ENCODE measurements around the gene RARA.

RARA gene

DNA sequence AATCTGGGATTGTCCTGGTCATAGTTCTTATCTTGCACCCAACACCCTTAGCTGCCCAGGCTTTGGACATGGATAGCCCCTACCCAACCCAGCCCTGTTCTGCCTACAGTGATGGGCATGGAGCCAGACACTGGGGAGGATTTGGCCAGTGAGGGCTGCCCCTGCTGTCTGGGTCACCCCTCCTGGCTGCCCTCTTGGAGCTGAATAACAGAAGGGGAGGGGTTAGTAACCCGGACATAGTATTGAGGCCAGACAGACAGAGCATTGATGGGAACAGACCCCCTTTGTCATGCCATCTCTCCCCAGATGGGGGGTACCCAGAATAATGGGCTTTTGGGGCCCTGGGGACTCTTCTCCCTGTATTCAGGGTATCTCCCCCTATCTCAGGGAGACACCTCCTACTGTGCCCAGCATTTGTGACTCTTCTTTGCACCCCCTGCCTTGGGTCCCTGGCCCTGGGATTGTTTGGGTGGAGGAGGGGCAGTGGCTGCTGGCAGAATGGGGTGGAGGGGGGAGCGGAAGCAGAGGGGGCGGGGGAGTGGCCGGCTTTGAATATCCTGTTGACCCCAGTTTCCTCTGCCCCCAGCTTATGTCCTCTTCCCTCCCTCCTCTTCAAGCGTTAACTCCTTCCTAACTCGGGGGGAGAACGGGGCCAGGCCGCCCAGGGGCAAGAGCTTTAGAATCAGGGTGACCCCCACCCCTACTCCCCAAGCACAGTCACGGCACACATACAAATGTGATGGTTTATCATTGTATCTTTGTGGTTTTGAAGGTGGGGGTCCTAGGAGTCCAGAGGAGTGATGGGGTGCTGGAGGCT, 38.5 kb downstream of the RARA start:
- DNase-seq = no peak

DNA sequence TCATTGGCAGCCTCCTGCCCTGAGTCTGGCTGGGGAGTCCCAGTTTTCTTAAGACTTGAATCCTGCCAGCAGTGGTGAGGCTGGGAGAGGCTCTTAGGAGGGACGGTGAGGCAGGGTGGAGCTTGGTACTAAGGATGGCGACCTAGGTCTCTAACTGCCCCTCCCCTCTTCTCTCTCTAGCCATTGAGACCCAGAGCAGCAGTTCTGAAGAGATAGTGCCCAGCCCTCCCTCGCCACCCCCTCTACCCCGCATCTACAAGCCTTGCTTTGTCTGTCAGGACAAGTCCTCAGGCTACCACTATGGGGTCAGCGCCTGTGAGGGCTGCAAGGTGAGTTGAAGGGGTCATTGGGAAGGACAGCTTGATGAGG, 39.1 kb downstream of the RARA start:
- no peak for DNase-seq

DNA sequence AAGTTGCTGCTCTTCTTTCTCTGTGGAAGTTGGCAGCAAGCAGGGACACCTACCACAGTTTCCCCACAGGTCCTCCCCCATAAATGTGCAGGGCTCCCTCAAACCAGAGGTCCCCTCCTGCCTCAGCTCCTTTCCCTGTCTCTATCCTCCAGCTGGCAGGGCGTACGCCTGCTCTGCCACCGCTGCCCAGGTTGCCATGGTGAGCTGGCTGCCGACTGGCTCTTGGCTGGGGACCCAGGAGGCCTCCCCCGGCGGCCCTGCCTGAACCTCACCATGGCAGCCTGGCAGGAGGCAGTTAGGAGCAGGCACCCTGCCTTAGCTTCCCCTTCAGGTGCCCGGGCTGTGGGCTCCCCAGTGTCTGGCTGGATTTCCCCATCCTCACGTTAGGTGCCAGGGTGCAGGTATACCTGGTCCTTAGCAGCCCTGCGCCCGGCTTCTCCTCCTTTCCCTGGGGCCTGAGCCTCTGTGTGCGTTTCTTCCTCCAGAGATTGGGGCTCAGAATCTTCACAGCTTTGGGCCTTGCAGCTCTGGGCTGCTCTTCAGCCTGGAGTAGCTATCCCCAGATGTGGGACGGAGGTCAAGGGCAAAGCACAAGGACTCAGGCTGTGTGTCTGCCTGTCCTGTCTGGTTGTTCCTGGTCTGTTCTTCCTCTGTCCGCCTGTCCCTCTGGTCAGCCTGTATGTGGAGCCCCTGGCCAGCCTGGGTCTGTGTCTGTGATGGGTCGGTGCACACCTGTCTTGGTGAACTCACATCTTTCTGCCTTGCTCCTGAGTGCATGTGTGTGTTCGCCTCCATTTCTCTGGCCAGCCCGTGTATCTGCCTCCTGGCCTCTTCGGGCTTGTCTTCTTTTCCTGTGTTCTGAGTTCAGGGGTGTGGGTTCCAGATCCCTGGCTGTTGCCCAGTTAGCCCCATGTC, 39.8 kb downstream of the RARA start:
- DNase-seq = peak; percentile 72

DNA sequence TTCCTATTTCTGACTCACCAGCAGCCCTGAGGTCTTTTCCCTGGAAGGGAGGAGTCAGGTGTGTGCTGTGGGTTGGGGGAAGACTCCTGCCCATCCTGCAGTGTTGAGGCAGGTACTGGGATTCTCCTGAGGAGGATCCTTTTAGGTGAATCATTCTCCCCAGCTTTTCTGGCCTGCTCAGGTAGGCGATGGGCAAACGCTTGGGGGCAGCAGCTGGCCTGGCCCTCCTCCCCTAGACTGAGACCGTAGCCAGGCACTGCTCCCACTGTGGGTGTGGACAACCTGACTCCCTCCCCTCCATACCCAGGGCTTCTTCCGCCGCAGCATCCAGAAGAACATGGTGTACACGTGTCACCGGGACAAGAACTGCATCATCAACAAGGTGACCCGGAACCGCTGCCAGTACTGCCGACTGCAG, 40.5 kb downstream of the RARA start:
- no peak for DNase-seq

DNA sequence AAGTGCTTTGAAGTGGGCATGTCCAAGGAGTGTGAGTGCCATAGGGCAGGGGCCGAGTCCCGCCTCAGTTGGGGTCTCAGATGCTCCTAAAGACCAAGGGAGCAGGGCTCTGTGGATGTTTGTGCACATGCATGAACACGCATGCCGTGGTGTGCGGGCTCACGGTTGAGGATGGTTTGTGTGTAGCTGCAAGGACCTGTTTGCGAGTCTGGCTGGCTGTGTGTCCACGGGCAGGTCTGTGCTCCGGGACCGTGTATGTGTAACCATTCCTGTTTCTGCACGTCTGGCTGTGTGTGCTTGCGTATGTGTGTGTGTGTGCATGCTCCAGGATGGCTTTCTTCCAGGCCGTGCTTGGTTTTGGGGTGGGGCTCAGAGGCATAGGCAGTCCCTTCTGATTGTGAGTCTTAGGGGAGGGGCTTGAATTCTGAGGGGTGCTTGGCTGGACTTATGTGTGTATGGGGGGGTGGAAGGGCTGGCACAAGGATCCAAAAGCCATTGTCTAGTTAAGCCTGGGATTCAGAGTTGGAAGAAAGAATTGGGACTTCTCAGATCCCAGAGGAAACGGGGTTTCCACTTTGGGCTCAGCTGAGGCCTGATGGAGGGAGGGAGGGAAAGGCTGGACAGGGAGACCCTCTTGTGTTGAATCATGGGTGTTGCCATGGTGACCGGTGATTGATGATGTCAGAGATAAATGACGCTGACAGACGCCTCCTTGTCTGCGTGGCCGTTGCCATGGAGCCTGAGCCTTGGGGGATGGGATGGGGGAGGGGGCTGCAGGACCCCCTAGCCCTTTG, 41.1 kb downstream of the RARA start:
- DNase-seq = peak; percentile 2

DNA sequence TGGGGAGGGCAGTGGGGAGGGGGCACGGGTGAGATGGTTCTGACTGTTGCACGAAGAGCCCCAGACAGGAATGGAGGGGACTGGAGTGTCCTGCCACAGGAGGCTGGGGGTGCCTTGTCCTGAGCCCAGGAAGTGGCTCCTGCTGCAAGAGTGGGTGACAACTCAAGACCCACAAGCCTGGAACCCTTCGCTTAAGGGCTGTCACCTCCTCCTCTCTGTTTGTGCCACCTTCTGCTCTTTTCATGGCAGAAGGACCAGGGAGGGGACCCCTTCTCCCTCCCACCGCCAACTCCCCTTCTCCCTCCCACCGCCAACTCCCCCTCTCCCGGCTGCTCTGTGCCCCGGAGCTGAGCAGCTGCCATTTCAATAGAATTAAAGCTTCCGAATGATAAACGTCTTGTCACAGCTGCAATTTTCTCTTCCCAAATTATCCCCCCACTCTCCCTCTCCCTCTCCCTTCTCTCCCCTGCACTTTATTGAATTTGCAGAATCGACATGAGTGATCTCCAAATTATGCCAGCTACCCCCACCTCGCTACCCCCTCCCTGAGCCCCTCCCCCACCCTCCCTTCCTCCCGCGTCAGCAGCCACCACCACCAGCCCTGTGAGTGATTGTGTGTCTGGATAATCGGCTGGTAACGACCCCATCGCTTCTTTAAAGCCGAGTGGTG, 41.8 kb downstream of the RARA start:
- peak; percentile 54 for DNase-seq

DNA sequence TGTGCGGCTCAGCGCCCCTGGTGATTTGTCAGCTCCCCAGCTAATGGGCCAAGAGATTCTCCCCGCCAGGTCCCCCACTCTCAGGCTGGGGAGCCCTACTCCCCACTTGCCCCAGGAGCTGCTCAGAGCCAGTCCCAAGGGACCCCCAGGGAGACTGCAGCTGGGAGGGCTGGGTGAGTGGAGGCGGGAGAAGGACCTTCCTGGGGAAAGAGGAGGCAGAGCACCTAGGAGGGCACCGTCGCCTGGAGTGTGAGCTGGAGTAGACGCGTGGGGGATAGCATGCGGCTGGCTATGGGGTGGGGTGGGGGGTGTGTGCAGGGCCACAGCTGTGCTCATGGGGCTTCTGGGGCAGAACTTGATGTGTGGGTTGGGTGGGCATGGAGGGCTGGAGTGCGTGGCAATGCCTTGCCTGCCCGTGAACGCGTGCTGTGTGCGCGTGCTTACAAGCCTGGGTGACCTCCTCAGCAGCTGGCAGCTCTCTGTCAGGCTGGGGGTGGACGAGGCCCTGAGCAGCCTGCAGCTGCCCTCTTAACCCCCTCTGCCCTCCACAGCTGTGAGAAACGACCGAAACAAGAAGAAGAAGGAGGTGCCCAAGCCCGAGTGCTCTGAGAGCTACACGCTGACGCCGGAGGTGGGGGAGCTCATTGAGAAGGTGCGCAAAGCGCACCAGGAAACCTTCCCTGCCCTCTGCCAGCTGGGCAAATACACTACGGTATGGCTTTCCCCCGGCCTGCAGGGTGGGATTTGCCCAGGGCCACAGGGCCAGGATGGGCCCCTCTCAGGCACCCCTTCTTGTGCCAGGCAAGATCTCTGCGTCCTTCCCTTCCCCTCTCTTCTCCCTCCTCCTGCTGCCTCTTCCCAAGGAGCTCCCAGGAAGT, 42.6 kb downstream of the RARA start:
- peak; percentile 49 for DNase-seq

DNA sequence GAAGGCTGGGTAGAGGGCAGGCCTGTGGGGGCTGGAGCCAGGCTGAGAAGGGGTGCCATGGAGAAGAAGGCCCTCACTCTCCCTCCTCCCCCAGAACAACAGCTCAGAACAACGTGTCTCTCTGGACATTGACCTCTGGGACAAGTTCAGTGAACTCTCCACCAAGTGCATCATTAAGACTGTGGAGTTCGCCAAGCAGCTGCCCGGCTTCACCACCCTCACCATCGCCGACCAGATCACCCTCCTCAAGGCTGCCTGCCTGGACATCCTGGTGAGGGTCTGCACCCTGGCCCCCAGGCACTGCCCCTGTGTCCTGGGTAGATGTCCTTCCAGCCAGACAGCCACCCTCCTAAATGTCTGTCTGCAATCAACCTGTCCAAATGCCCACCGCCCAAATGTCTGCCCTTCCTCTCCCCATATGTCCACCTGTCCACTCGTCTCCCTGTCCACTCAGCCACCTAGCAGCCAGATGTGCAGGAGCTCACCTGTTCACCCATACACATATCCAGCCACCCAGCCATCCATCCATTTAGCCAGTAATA, 43.3 kb downstream of the RARA start:
- DNase-seq = no peak

DNA sequence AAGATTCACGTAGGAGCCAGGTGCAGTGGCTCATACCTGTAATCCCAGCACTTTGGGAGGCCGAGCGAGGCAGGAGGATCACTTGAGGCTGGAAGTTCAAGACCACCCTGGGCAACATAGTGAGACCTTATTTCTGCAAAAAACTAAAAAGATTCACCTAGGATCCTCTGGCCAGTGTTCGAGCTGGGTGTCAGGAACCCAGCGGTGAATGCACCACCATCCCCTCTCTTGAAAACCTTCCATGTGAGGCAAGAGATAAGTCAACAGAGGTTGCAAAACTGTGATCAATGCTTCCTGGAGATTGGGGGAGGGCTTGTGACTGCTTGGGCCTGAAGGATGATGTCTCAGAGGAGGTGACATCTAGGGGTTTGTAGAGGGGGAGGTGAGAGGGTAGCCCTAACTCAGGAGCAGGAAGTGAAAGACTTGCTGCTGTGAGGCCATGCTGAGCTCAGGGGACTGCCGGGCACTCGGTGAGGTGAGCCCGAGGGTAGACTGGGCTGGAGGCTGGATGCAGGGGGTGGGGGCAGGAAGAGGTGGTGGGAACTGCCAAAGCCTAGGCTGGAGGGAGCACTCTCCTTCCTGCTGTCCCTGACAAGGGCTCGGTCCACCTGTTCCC, 43.9 kb downstream of the RARA start:
- no peak for DNase-seq

DNA sequence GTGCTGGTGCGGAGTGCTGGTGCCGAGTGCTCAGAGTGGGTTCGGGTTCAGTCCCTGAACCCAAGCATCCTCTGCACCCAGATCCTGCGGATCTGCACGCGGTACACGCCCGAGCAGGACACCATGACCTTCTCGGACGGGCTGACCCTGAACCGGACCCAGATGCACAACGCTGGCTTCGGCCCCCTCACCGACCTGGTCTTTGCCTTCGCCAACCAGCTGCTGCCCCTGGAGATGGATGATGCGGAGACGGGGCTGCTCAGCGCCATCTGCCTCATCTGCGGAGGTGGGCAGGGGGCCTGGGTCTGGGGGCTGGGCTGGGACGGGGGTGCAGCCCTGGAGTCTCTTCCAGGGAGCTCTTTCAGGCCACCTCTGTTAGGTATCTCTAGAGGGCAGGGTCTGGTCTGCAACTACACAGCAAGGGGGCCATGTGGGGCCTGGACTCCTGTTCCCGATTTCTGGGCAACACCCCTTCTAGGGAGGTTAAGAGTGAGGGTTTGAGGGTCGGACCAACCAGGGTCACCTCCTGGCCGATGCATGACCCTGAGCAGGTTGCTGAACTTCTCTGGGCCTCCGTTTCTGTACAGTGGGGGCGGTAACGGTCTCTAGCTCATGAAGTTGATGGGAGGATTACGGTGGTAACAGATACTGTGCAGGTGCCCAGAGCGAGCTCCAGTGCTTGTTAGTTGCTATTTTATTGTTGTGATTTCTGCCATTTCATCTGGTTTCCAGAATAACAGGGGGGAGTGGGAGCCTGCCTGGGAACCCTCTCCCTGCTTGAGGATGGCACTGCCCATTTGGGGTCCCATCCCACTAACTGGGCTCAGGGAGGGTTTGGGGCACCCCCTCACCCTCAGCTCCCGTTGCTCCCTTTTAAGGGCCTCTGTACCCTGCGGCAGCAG, 45.5 kb downstream of the RARA start:
- DNase-seq = no peak

DNA sequence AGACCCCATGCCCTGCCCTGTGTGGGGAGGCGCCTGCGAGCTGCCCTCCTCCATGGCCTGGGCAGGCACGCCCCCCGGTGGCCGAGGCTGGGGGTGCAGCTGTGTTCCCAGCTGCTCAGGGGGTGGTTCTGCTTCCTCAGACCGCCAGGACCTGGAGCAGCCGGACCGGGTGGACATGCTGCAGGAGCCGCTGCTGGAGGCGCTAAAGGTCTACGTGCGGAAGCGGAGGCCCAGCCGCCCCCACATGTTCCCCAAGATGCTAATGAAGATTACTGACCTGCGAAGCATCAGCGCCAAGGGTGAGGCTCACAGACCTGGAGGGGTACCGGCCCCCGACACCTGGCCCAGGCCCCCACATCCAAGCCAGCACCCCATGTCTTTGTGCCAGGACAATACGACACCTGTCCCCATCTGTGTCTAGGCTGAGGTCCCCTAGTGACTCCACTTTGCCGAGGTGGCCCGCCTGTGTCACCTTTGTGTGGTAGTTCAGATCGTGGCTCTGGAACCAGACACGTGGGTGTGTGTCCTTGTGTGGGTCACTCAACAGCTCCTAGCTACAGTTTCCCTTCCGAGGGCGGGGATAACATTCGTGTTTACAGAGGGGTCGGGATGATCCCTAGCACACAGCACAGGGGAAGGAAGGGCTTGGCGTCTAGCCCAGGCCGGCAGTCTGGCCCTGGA, 46.3 kb downstream of the RARA start:
- DNase-seq = peak; percentile 21

DNA sequence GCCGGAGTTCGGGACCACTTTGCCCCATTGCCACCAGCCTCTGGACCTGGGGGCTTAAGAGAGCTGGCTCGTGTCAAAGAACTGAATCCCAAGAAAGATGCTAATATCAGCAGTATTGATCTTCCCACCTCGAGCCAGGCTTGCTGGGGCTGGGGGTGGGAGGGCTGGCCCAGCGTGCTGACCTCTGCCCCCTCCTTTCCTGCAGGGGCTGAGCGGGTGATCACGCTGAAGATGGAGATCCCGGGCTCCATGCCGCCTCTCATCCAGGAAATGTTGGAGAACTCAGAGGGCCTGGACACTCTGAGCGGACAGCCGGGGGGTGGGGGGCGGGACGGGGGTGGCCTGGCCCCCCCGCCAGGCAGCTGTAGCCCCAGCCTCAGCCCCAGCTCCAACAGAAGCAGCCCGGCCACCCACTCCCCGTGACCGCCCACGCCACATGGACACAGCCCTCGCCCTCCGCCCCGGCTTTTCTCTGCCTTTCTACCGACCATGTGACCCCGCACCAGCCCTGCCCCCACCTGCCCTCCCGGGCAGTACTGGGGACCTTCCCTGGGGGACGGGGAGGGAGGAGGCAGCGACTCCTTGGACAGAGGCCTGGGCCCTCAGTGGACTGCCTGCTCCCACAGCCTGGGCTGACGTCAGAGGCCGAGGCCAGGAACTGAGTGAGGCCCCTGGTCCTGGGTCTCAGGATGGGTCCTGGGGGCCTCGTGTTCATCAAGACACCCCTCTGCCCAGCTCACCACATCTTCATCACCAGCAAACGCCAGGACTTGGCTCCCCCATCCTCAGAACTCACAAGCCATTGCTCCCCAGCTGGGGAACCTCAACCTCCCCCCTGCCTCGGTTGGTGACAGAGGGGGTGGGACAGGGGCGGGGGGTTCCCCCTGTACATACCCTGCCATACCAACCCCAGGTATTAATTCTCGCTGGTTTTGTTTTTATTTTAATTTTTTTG, 47.1 kb downstream of the RARA start:
- no peak for DNase-seq

DNA sequence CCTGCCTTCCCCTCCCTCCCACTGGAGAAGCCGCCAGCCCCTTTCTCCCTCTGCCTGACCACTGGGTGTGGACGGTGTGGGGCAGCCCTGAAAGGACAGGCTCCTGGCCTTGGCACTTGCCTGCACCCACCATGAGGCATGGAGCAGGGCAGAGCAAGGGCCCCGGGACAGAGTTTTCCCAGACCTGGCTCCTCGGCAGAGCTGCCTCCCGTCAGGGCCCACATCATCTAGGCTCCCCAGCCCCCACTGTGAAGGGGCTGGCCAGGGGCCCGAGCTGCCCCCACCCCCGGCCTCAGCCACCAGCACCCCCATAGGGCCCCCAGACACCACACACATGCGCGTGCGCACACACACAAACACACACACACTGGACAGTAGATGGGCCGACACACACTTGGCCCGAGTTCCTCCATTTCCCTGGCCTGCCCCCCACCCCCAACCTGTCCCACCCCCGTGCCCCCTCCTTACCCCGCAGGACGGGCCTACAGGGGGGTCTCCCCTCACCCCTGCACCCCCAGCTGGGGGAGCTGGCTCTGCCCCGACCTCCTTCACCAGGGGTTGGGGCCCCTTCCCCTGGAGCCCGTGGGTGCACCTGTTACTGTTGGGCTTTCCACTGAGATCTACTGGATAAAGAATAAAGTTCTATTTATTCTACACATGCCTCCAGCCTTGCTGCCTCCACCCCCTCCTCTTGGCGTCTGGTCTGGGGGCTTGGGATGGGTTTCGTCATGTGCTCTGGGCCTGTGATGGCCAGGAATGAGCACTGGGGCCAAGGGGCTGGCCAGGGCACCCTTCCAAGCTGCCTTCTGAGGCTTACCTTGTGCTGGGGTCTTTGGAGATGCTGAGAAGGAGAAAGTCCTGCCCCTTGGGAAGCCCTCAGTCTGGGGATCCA, 48.3 kb downstream of the RARA start:
- no peak for DNase-seq

DNA sequence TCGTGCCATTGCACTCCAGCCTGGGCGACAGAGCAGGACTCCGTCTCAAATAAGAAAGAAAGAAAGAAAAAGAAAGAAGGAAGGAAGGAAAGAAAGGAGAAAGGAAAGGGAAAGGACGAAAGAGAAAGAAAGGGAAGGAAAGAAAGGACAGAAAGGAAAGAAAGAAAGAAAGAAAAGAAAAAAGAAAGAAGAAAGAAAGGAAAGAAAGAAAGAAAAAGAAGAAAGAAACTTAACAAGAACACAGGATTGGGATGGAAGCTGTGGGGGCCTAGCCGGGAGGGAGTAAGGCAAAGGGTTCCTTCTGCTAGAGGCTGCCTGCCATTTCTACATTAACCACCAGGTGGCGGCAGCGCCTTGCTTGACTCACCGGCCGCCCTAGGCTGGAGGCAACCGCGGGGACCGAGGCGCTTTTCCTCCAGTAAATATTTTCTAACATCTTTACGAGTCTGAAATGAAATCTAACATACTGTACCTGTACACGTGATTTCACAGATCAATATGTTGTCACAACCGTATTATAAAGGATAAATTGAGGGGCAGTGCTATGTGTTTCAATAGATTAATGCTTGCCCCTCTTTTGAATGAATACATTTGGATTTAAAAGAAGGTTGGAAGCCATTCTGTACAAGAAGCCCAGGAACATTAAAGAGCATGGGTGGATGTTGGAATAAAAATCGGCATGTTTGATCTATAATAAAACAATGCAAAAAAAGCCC, 49.5 kb downstream of the RARA start:
- DNase-seq = peak; percentile 76

DNA sequence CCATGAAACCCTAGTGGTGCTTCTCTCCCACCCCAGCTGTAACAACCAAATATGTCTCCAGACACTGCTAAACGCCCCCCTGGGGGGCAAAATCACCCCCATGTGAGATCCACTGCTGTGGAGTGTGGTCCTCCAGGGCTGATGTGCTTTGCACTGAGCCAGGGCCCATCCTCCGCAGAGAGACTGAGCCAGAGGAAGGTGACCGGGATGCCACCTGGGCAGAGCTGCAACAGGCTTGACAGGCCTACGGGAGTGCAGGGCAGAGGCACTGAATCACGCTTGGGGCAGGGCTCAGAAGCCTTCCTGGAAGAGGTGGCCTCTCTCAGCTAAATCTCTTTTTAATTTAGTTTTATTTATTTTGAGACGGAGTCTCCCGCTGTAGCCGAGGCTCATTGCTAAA, 51.1 kb downstream of the RARA start:
- no peak for DNase-seq

Measured in NCI-H2171 treated with DMSO at 0.1 percent for 48 hours (cell line).